AG04450 (cell line): ENCODE measurements around the gene AOC1. TPM values are rescaled to one million over a fixed set of nuclear protein-coding genes. Genes with fewer than 3 reads are reported as not detected.
"Not testable (repeated sequence)": the region's sequence is repeated elsewhere in the genome, so short reads cannot be mapped to it uniquely, and the experiment has no call there.

Experiments used
- CTCF ChIA-PET: fragments of 300-600, 350-600 bp; formaldehyde crosslinking; extraction: SDS; loops from one replicate; lab custom pipeline; 2022; ENCODE audit warnings: antibody characterized with exemption, inconsistent platforms; lab: Charles Lee
- POLR2A ChIA-PET: fragments of 350-600 bp; formaldehyde crosslinking; extraction: SDS; loops from one replicate; lab custom pipeline; 2021; ENCODE audit warnings: antibody characterized with exemption, inconsistent platforms; lab: Yijun Ruan, JAX
- DNase-seq: peaks from one replicate; pipeline ENCODE4 v3.0.0-alpha.2; 2011; ENCODE audit warnings: low read depth, low spot score
- H3K27ac ChIP-seq: one replicate; pipeline ENCODE4 v1.5.1; 2012; ENCODE audit warnings: low read depth, low read length, control low read depth
- H3K27me3 ChIP-seq: one replicate; pipeline ENCODE4 v1.6.0; 2012; ENCODE audit warnings: low read length; ENCODE audit not compliant: control insufficient read depth, insufficient read depth
- H3K4me3 ChIP-seq: 2 replicates; pipeline ENCODE4 v1.5.1; 2011; ENCODE audit warnings: mild to moderate bottlenecking, low read depth, low read length, control low read depth
- H3K9me3 ChIP-seq: 2 replicates; pipeline ENCODE4 v1.5.1; 2012; ENCODE audit warnings: low read length; ENCODE audit not compliant: control insufficient read depth, insufficient read depth
- polyA plus RNA-seq: library from polyadenylated mRNA; depleted of rRNA; stranded (reverse); fragments of >200 nt; gene quantifications from 2 replicates; pipeline ENCODE4 v1.2.3, GENCODE V29; 2011
- TF ChIP-seq, protein P1 (sequence below): IDR thresholded peaks from 2 replicates; pipeline ENCODE4 v1.5.1; 2011; ENCODE audit warnings: low read depth, low read length, control low read depth, inconsistent platforms

Gene AOC1
- polyA plus RNA-seq, 1 experiment = not detected

DNA sequence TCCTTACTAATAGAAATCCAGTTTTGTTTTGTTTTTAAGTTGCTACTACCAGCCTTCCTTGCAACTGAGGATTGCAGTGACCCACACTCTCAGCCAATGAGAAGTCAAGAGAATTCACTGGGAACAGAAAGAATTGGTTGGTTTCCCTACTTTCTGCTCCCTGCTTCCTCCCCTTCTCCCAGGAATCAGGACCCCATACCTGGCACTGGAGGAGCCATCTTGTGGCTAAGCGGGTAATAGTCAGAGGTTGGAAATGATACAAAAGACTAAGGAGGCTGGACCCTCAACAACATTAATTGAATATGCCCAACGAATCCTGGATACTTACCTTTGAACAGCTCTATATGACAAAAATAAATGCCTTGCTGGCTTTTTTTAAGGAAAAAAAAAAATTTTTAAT lies 45.5 kb upstream of the AOC1 start:
- Histone ChIP-seq H3K9me3 (no peaks in the 10 kb centered on the region), H3K27ac (no peak overlapping the region), H3K27me3 (peaks cover 5% of the 10 kb centered on the region), H3K4me3 (no peak overlapping the region)
- TF ChIP-seq, protein P1, sequence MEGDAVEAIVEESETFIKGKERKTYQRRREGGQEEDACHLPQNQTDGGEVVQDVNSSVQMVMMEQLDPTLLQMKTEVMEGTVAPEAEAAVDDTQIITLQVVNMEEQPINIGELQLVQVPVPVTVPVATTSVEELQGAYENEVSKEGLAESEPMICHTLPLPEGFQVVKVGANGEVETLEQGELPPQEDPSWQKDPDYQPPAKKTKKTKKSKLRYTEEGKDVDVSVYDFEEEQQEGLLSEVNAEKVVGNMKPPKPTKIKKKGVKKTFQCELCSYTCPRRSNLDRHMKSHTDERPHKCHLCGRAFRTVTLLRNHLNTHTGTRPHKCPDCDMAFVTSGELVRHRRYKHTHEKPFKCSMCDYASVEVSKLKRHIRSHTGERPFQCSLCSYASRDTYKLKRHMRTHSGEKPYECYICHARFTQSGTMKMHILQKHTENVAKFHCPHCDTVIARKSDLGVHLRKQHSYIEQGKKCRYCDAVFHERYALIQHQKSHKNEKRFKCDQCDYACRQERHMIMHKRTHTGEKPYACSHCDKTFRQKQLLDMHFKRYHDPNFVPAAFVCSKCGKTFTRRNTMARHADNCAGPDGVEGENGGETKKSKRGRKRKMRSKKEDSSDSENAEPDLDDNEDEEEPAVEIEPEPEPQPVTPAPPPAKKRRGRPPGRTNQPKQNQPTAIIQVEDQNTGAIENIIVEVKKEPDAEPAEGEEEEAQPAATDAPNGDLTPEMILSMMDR = no peak
- CTCF ChIA-PET = no interaction called here
- POLR2A ChIA-PET = no interaction called here
- DNase-seq = no peak

DNA sequence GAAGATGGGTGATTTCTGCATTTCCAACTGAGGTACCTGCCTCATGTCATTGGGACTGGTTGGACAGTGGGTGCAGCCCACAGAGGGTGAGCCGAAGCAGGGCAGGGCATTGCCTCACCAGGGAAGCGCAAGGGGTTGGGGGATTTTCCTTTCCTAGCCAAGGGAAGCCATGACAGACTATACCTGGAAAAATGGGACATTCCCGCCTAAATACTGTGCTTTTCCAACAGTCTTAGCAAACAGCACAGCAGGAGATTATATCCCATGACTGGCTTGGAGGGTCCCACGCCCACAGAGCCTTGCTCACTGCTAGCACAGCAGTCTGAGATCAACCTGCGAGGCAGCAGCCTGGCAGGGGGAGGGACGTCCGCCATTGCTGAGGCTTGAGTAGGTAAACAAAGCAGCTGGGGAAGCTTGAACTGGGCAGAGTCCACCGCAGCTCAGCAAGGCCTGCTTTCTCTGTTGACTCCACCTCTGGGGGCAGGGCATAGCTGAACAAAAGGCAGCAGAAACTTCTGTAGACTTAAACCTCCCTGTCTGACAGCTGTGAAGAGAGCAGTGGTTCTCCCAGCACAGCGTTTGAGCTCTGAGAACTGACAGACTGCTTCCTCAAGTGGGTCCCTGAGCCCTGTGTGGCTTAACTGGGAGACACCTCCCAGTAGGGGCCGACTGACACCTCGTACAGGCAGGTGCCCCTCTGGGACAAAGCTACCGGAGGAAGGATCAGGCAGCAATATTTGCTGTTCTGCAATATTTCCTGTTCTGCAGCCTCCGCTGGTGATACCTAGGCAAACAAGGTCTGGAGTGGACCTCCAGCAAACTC lies 44.5 kb upstream of the AOC1 start:
- POLR2A ChIA-PET, H3K27me3 ChIP-seq, DNase-seq, H3K4me3 ChIP-seq, H3K9me3 ChIP-seq, H3K27ac ChIP-seq: not testable (repeated sequence)
- CTCF ChIA-PET = interaction anchor here (2.2 kb wide), 1 partner anchor 29 kb away, joined by 5 read pairs; no protein-coding TSS in a partner anchor

DNA sequence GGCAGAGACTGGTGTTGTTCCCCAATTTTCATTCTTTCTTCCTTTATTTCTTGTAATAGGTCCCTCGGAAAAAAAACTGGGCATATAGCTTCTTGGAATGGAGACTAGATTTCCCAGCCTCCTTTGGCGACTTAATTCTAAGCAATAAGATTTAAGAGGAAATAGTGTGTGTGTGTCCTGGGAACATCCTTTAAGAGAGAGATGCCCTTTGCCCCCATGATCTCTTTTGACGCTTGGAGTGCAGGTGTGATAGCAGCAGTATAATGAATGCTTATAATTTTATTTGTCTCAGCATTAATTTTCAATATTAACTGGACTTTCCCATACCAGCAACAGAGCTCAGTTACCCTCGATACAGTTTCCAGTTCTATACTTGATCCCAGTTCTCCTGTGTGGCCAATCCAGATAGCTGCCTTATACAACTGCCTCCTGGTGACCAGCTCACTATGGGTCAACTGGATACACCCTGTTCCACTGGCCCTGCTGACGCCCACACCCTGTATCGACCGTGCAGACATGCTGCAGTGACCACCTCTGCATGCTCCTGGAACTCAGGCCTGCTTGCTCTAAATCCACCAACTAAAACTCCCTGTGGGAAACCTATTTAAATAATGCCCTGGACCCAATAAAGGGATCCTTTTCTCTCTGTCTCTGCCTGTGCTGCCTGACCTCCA lies 37.9 kb upstream of the AOC1 start:
- TF ChIP-seq, protein P1 = no peak
- CTCF ChIA-PET = no interaction called here
- no peak overlapping the region for H3K27ac ChIP-seq
- POLR2A ChIA-PET = no interaction called here
- no peaks in the 10 kb centered on the region for H3K9me3 ChIP-seq
- DNase-seq = no peak
- H3K4me3 ChIP-seq = no peak overlapping the region
- no peaks in the 10 kb centered on the region for H3K27me3 ChIP-seq

DNA sequence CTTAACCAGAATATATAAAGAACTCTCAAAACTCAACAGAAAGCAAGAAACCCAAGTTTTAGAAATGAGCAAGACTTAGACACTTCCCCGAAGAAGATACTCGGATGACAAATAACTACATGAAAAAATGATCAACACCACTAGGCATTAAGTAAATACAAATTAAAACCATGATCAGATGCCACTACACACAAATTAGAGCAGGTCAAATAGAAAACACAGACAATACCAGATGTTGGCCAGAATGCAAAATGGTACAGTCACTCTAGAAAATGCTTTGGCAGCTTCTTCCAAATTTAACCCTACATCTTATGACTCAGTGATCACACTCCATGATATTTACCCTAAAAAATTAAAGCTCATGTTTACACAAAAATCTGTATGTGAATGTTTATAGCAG lies 33.3 kb upstream of the AOC1 start:
- TF ChIP-seq, protein P1 = no peak
- Histone ChIP-seq H3K4me3 (no peak overlapping the region), H3K9me3 (no peaks in the 10 kb centered on the region), H3K27me3 (no peaks in the 10 kb centered on the region), H3K27ac (no peak overlapping the region)
- POLR2A ChIA-PET = no interaction called here
- no peak for DNase-seq
- CTCF ChIA-PET = interaction anchor here (1.0 kb wide), 1 partner anchor 79 kb away, joined by 3 read pairs; no protein-coding TSS in a partner anchor

DNA sequence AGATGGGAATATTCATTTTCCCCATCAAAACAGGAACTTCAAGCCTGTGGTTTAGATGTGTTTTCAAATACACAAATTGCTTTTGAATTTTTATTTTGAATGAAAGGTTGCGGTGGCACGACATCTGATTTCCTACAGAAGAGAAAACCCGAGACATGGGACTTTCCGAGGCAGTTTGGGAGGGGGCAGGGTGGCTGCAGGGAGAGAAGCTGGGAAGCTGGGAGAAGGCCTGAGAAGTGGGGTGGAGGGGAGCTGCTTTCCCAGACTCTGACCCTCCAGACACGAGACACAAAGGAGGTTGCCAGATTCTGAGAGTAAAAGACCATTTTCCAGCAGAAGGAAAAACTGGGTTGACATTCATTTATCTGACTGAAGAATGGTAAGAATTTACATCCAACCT lies 32.2 kb upstream of the AOC1 start:
- DNase-seq = no peak
- Histone ChIP-seq H3K27ac (no peak overlapping the region), H3K4me3 (no peak overlapping the region), H3K9me3 (no peaks in the 10 kb centered on the region), H3K27me3 (no peaks in the 10 kb centered on the region)
- TF ChIP-seq, protein P1 = no peak
- CTCF ChIA-PET = no interaction called here
- POLR2A ChIA-PET = no interaction called here
